ENCODE data around the gene PTPRZ1. TPM values are rescaled to one million over a fixed set of nuclear protein-coding genes. Genes with fewer than 3 reads are reported as not detected.

Gene PTPRZ1
- polyA plus RNA-seq, 2 of the 4 experiments (the other 2 are of a cell fraction), result not detected

DNA sequence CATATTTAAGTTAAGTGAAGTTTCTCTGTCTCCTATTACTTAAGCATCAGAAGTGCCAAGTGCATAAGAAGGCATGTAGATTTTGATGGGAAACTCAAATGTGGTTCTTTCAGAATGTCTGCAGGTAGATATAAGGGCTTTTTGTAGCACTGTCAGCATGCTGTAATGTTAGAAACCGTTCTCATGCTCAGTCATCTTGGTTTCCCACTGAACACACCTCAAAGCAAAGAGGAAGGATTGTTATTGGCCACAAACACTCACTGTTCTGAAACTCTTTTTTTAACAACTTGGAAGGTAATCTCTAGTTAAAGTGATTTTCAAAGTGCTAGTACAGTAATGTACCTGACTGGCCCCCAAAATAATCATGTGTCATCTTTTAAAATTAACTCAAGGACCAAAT is 145.1 kb downstream of the PTPRZ1 start:
- FAIRE-seq, result no peak
- no peak for ATAC-seq
- Histone ChIP-seq H3K27ac (no peak overlapping the region), H3K4me2 (no peak overlapping the region), H3K9me3 (no peaks in the 10 kb centered on the region), H3K4me3 (no peak overlapping the region), H3K4me1 (no peaks in the 10 kb centered on the region)
- POLR2A ChIA-PET, result no interaction called here
- CTCF ChIA-PET, result no interaction called here
- TF ChIP-seq FOSL2 (IDR thresholded peaks at IDR 0.05) (no peak), FOSL2 (CRISPR knock-in tag; IDR thresholded peaks at IDR 0.05) (no peak)
- DNase-seq (ENCODE audit: low read depth in 1 of 2, low spot score in 1 of 2), result no peak
- WGBS (ENCODE audit: missing lambda C conversion rate), result 0% methylated on average over 1 of the region's 1 CpG

DNA sequence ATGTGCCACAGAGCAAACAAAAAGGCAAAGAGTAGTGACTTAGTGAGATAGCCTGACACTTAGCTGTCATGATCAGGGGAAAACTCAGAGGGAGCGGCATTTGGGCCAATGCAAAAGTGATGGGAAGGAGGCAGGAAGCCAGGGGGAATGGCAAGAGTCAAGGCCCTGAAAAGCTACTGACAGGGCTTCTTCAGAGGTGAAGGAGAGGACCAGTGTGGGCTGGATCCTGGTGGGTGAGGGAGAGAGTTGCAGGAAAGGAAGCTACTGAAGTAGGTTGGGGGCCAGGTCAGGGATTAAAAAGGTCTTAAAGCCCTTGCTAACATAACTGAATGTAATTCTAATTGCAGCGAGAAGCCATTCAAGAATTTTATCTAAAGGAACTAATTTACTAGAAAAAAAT is 154.1 kb downstream of the PTPRZ1 start:
- TF ChIP-seq, protein P1, sequence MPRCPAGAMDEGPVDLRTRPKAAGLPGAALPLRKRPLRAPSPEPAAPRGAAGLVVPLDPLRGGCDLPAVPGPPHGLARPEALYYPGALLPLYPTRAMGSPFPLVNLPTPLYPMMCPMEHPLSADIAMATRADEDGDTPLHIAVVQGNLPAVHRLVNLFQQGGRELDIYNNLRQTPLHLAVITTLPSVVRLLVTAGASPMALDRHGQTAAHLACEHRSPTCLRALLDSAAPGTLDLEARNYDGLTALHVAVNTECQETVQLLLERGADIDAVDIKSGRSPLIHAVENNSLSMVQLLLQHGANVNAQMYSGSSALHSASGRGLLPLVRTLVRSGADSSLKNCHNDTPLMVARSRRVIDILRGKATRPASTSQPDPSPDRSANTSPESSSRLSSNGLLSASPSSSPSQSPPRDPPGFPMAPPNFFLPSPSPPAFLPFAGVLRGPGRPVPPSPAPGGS (IDR thresholded peaks at IDR 0.05), result no peak
- TF ChIP-seq ZNF302 (CRISPR knock-in tag; IDR thresholded peaks at IDR 0.05), result no peak
- TF ChIP-seq EHF (CRISPR knock-in tag; IDR thresholded peaks at IDR 0.05), result no peak
- no peak for TF ChIP-seq CHD4 (IDR thresholded peaks at IDR 0.05; ENCODE audit: borderline replicate concordance)
- TF ChIP-seq, protein P2, sequence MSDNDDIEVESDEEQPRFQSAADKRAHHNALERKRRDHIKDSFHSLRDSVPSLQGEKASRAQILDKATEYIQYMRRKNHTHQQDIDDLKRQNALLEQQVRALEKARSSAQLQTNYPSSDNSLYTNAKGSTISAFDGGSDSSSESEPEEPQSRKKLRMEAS (IDR thresholded peaks at IDR 0.05), result no peak
- TF ChIP-seq RAD21 (conservative IDR thresholded peaks at IDR 0.05 in 1 of 2, IDR thresholded peaks at IDR 0.05 in 1 of 2), result no peak
- no peak for TF ChIP-seq NPAS2 (CRISPR knock-in tag; IDR thresholded peaks at IDR 0.05; ENCODE audit: borderline replicate concordance)
- no peak for TF ChIP-seq POLR2AphosphoS2 (conservative IDR thresholded peaks at IDR 0.05; ENCODE audit: low read length)
- no peak for TF ChIP-seq CBX2 (IDR thresholded peaks at IDR 0.05; ENCODE audit: borderline replicate concordance, low read depth)
- TF ChIP-seq, protein P3, sequence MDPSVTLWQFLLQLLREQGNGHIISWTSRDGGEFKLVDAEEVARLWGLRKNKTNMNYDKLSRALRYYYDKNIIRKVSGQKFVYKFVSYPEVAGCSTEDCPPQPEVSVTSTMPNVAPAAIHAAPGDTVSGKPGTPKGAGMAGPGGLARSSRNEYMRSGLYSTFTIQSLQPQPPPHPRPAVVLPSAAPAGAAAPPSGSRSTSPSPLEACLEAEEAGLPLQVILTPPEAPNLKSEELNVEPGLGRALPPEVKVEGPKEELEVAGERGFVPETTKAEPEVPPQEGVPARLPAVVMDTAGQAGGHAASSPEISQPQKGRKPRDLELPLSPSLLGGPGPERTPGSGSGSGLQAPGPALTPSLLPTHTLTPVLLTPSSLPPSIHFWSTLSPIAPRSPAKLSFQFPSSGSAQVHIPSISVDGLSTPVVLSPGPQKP (IDR thresholded peaks at IDR 0.05; ENCODE audit: low read depth, low read length), result no peak
- TF ChIP-seq ZC3H11A (IDR thresholded peaks at IDR 0.05), result no peak
- no peak for TF ChIP-seq RCOR1 (IDR thresholded peaks at IDR 0.05; ENCODE audit: low read depth, low read length)
- TF ChIP-seq SREBF2 (IDR thresholded peaks at IDR 0.05), result no peak
- TF ChIP-seq HDAC2 (IDR thresholded peaks at IDR 0.05), result no peak
- no peak for TF ChIP-seq EP300 (IDR thresholded peaks at IDR 0.05)
- no peak for TF ChIP-seq HOXB13 (CRISPR knock-in tag; IDR thresholded peaks at IDR 0.05; ENCODE audit: low read depth)
- TF ChIP-seq, protein P4, sequence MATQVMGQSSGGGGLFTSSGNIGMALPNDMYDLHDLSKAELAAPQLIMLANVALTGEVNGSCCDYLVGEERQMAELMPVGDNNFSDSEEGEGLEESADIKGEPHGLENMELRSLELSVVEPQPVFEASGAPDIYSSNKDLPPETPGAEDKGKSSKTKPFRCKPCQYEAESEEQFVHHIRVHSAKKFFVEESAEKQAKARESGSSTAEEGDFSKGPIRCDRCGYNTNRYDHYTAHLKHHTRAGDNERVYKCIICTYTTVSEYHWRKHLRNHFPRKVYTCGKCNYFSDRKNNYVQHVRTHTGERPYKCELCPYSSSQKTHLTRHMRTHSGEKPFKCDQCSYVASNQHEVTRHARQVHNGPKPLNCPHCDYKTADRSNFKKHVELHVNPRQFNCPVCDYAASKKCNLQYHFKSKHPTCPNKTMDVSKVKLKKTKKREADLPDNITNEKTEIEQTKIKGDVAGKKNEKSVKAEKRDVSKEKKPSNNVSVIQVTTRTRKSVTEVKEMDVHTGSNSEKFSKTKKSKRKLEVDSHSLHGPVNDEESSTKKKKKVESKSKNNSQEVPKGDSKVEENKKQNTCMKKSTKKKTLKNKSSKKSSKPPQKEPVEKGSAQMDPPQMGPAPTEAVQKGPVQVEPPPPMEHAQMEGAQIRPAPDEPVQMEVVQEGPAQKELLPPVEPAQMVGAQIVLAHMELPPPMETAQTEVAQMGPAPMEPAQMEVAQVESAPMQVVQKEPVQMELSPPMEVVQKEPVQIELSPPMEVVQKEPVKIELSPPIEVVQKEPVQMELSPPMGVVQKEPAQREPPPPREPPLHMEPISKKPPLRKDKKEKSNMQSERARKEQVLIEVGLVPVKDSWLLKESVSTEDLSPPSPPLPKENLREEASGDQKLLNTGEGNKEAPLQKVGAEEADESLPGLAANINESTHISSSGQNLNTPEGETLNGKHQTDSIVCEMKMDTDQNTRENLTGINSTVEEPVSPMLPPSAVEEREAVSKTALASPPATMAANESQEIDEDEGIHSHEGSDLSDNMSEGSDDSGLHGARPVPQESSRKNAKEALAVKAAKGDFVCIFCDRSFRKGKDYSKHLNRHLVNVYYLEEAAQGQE (IDR thresholded peaks at IDR 0.05), result no peak
- TF ChIP-seq KDM5A (IDR thresholded peaks at IDR 0.05), result no peak
- no peaks in the 10 kb centered on the region for H3K4me1 ChIP-seq
- ChIA-PET CTCF (no interaction called here), POLR2A (no interaction called here)
- H3K4me3 ChIP-seq, result no peak overlapping the region
- ATAC-seq, result no peak
- no peak for FAIRE-seq
- no peaks in the 10 kb centered on the region for H3K9me3 ChIP-seq
- no peak overlapping the region for H3K4me2 ChIP-seq
- no peak overlapping the region for H3K27ac ChIP-seq
- DNase-seq (ENCODE audit: low read depth in 1 of 2, low spot score in 1 of 2), result no peak
- 17% methylated on average over 2 of the region's 2 CpGs for WGBS (ENCODE audit: missing lambda C conversion rate)
